A673 (cell line): ENCODE data around the gene APC2.

ENCODE experiments used
- CTCF ChIP-seq: fragments of 300-800, 200-600 bp; sonication (generic); conservative IDR thresholded peaks from 2 replicates; pipeline ENCODE4 v1.5.1; 2017; ENCODE audit warnings: low read depth, mild to moderate bottlenecking, antibody characterized with exemption, low read length, moderate library complexity, mixed read lengths
- EZH2 ChIP-seq: fragments of 200-600 bp; sonication (generic); IDR thresholded peaks from 2 replicates; pipeline ENCODE4 v1.6.1; 2017; ENCODE audit warnings: borderline replicate concordance, low read depth, mild to moderate bottlenecking, mixed read lengths, antibody characterized with exemption, low read length; ENCODE audit not compliant: poor library complexity, severe bottlenecking

GRCh38 chr19:1410136-1410786 lies 39.7 kb upstream of the APC2 start:
- TF ChIP-seq EZH2 (no peak), CTCF (no peak)
